ENCODE data around the gene TXNDC5. TPM values are rescaled to one million over a fixed set of nuclear protein-coding genes. Genes with fewer than 3 reads are reported as not detected.
"Not testable (repeated sequence)": the region's sequence is repeated elsewhere in the genome, so short reads cannot be mapped to it uniquely, and the experiment has no call there.

The TXNDC5 gene
- total RNA-seq, 2 experiments from 2014 or later = 49.3 to 51.0 TPM

DNA sequence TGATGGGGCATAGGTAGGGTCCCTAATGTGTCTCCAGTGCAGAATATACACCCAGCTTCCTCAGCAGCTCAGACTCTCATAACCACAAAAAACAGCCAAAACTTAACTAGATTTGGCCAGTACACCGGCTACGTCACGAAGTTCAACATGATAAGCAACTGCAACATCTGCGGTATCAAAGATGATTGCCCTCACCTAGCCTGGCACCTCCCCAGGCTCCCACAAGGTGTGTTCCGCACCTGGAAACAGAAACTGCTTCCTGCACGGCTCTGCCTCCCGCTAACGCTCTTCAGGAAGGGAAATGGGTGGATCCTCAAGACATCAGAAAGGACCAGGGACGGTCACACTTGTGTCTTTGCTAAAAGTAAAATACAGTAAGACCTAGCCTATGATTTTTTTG lies 9.5 kb downstream of the TXNDC5 start:
- no peaks in the 10 kb centered on the region for H3K9me3 Mint-ChIP-seq
- no peak overlapping the region for H3K4me3 Mint-ChIP-seq
- H3K4me1 Mint-ChIP-seq (ENCODE audit: low read depth) = no peaks in the 10 kb centered on the region
- no peaks in the 10 kb centered on the region for H3K27me3 Mint-ChIP-seq
- no peak for ATAC-seq
- peaks cover 49% of the 10 kb centered on the region for H3K36me3 Mint-ChIP-seq (ENCODE audit: low read depth)
- intact Hi-C loops (cut with micrococcal nuclease) = no loop called here
- ChIA-PET POLR2A (no interaction called here), CTCF (no interaction called here)
- H3K27ac Mint-ChIP-seq = no peak overlapping the region
- TF ChIP-seq, protein P1, sequence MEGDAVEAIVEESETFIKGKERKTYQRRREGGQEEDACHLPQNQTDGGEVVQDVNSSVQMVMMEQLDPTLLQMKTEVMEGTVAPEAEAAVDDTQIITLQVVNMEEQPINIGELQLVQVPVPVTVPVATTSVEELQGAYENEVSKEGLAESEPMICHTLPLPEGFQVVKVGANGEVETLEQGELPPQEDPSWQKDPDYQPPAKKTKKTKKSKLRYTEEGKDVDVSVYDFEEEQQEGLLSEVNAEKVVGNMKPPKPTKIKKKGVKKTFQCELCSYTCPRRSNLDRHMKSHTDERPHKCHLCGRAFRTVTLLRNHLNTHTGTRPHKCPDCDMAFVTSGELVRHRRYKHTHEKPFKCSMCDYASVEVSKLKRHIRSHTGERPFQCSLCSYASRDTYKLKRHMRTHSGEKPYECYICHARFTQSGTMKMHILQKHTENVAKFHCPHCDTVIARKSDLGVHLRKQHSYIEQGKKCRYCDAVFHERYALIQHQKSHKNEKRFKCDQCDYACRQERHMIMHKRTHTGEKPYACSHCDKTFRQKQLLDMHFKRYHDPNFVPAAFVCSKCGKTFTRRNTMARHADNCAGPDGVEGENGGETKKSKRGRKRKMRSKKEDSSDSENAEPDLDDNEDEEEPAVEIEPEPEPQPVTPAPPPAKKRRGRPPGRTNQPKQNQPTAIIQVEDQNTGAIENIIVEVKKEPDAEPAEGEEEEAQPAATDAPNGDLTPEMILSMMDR (IDR thresholded peaks at IDR 0.05) = no peak
- no peak for DNase-seq

DNA sequence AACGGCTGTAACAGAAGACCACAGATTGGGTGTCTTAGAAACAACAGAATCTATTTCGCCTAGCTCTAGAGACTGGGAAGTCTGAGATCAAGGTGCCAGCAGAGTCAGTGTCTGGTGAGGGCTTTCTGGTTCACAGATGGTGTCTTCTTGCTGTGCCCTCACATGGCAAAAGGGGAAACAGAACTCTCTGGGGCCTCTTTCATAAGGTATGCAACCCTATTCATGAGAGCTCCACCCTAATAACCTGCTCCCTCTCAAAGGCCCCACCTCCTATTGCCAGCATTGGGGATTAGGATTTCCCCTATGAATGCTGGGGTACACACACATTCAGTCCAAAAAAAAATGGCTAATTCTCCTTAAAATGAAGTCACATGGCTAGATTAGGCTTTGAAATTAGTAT lies 10.0 kb downstream of the TXNDC5 start:
- Mint-ChIP-seq H3K27ac (no peak overlapping the region), H3K4me1 (ENCODE audit: low read depth) (no peaks in the 10 kb centered on the region), H3K27me3 (no peaks in the 10 kb centered on the region), H3K36me3 (ENCODE audit: low read depth) (peaks cover 52% of the 10 kb centered on the region), H3K9me3 (no peaks in the 10 kb centered on the region), H3K4me3 (no peak overlapping the region)
- DNase-seq (no peak), ATAC-seq (no peak)
- POLR2A ChIA-PET = interaction anchor here (0.6 kb wide), 1 partner anchor 115 kb away, joined by 3 read pairs; no protein-coding TSS in a partner anchor
- CTCF ChIA-PET = interaction anchor here (1.6 kb wide), 1 partner anchor 159 kb away, joined by 6 read pairs; no protein-coding TSS in a partner anchor
- TF ChIP-seq, protein P1 (IDR thresholded peaks at IDR 0.05) = no peak
- intact Hi-C loops (cut with micrococcal nuclease) = no loop called here

DNA sequence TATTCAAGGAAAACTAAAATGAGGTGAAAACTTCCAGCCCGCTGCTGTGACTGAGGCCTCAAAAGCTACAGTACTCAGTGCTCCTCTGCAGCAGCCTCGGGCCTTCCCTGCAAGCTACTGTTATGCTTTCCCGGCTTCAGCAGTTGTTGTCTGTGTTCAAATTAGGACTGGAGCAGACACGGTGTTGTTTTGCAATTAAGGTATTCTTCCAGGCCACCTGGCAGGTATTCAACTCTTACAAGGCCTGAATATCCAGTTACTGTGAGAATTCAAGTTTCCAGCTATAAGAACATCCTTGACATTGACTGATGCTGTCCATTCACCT lies 10.7 kb downstream of the TXNDC5 start:
- DNase-seq (no peak), ATAC-seq (no peak)
- Mint-ChIP-seq H3K36me3 (ENCODE audit: low read depth) (peaks cover 53% of the 10 kb centered on the region), H3K4me1 (ENCODE audit: low read depth) (no peaks in the 10 kb centered on the region), H3K4me3 (no peak overlapping the region), H3K9me3 (no peaks in the 10 kb centered on the region), H3K27ac (no peak overlapping the region), H3K27me3 (no peaks in the 10 kb centered on the region)
- ChIA-PET CTCF (interaction anchor here (0.6 to 1.6 kb wide), 2 partner anchors 14 to 159 kb away, joined by 3 to 6 read pairs; no protein-coding TSS in a partner anchor), POLR2A (interaction anchor here (1.0 kb wide), 1 partner anchor 9 kb away, joined by 4 read pairs; no protein-coding TSS in a partner anchor)
- intact Hi-C loops (cut with micrococcal nuclease) = no loop called here
- TF ChIP-seq, protein P1 (IDR thresholded peaks at IDR 0.05) = no peak

DNA sequence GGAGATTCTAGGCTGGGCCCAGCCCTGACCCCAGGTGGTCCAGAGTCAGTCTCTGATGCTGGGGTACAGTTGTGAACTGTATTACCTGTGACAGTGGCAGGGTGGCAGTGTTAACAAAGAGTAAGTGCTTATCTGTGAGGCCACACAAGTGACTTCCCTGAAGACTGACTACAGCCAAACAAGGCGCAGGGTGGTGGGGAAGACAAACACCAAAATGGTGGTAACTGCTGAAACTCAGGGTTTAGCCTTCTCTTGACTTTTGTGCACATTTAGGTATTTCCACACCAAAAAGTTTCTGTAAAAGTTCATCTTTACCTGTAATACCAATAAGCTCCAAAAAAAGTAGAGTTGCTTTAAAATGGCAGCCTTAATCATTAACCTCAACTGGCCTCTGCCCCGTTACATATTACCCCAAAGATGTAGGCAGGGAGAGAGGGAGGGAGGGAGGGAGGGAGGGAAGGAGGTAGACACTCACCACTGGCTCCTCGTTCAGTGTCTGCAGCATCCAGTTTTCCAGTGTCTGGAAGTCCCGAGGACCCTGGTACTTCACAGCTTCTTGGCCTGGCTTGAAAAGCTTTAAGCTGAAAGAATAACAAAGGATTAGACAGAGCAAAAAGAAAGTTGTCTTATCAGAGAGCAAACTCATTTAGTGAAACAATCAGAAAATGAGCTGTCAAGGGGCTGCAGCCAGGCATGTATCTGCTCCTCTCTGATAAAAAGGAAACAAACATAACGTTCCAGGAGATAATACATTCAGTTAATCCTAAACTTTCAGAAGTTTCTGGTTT lies 11.3 kb downstream of the TXNDC5 start:
- ChIA-PET POLR2A (interaction anchor here (1.0 kb wide), 1 partner anchor 9 kb away, joined by 4 read pairs; no protein-coding TSS in a partner anchor), CTCF (interaction anchor here (0.6 to 1.6 kb wide), 2 partner anchors 15 to 160 kb away, joined by 3 to 6 read pairs; no protein-coding TSS in a partner anchor)
- DNase-seq (no peak), ATAC-seq (no peak)
- TF ChIP-seq, protein P1 (IDR thresholded peaks at IDR 0.05) = no peak
- intact Hi-C loops (cut with micrococcal nuclease) = no loop called here
- Mint-ChIP-seq H3K4me3 (no peak overlapping the region), H3K36me3 (ENCODE audit: low read depth) (peaks cover 56% of the 10 kb centered on the region), H3K9me3 (no peaks in the 10 kb centered on the region), H3K27me3 (no peaks in the 10 kb centered on the region), H3K4me1 (ENCODE audit: low read depth) (no peaks in the 10 kb centered on the region), H3K27ac (no peak overlapping the region)

DNA sequence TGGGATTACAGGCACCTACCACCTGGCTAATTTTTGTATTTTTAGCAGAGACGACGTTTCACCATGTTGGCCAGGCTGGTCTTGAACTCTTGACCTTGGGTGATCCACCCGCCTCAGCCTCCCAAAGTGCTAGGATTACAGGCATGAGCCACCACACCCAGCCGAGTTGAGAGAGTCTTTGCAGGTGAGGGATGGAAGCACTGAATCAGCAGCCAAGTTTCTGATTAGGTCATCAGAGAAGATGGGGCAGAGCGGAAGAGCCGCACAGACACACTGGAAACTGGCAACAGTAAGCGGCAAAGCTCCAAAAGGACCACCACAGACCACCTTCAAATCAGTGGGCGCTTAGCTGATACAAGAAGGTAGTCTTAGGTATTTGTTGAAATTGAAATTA lies 12.4 kb downstream of the TXNDC5 start:
- intact Hi-C loops (cut with micrococcal nuclease); ATAC-seq; H3K9me3 Mint-ChIP-seq; H3K27me3 Mint-ChIP-seq; CTCF ChIA-PET; H3K4me1 Mint-ChIP-seq (ENCODE audit: low read depth); DNase-seq; POLR2A ChIA-PET; H3K27ac Mint-ChIP-seq; H3K4me3 Mint-ChIP-seq: not testable (repeated sequence)
- H3K36me3 Mint-ChIP-seq (ENCODE audit: low read depth) = peaks cover 61% of the 10 kb centered on the region

All from activated CD8-positive, alpha-beta T cell treated with anti-CD3 and anti-CD28 coated beads for 36 hours (primary cell).